OCI-LY7 (cell line): ENCODE data around the gene FLT3. TPM values are rescaled to one million over a fixed set of nuclear protein-coding genes. Genes with fewer than 3 reads are reported as not detected.
A peak's percentile ranks its signal among the peaks of the same experiment; 100 is the strongest.

Experiments used
- BruUV-seq: library from RNA; stranded (reverse); fragments of 400-500 nt; replicated peaks from 2 replicates; lab custom pipeline; 2021; lab: Mats Ljungman, UMichigan
- CTCF ChIA-PET: fragments of 300-600 bp; sonication (Branson Sonifier 250); formaldehyde crosslinking; loops from one replicate; lab custom pipeline; 2022; ENCODE audit warnings: antibody characterized with exemption; ENCODE audit not compliant: unreplicated experiment; lab: Charles Lee
- POLR2A ChIA-PET: fragments of 300-600 bp; sonication (Branson Sonifier 250); formaldehyde crosslinking; loops from one replicate; lab custom pipeline; 2022; ENCODE audit warnings: antibody characterized with exemption; lab: Charles Lee
- DNase-seq: peaks from one replicate; pipeline ENCODE4 v3.0.0-alpha.2; 2015; ENCODE audit warnings: low spot score
- H2AFZ ChIP-seq: fragments of 200-600 bp; sonication (generic), shearing (Covaris generic); 2 replicates; pipeline ENCODE4 v1.6.1; 2014; ENCODE audit warnings: mild to moderate bottlenecking, antibody characterized with exemption, low read length, moderate library complexity
- H3K27ac ChIP-seq: fragments of 200-600 bp; sonication (generic); 2 replicates; pipeline ENCODE4 v1.5.1; 2014; ENCODE audit warnings: mixed run types, low read depth, mild to moderate bottlenecking, moderate library complexity, low read length, inconsistent platforms; ENCODE audit not compliant: poor library complexity, severe bottlenecking
- H3K36me3 ChIP-seq: fragments of 200-600 bp; sonication (generic); 2 replicates; pipeline ENCODE4 v1.6.1; 2014; ENCODE audit warnings: mild to moderate bottlenecking, antibody characterized with exemption, low read length, moderate library complexity, mixed read lengths; ENCODE audit not compliant: insufficient read depth
- H3K4me1 ChIP-seq: fragments of 200-600 bp; sonication (generic); 2 replicates; pipeline ENCODE4 v1.5.1; 2014; ENCODE audit warnings: mild to moderate bottlenecking, low read length; ENCODE audit not compliant: insufficient read depth, poor library complexity, severe bottlenecking
- H3K4me2 ChIP-seq: fragments of 200-600 bp; sonication (generic); 2 replicates; pipeline ENCODE4 v1.6.1; 2014; ENCODE audit warnings: mild to moderate bottlenecking, low read length
- H3K4me3 ChIP-seq: fragments of 200-600 bp; sonication (generic); 2 replicates; pipeline ENCODE4 v1.5.1; 2014; ENCODE audit warnings: mild to moderate bottlenecking, low read depth, low read length; ENCODE audit not compliant: poor library complexity, severe bottlenecking
- H3K79me2 ChIP-seq: fragments of 200-600 bp; sonication (generic); 2 replicates; pipeline ENCODE4 v1.6.1; 2016; ENCODE audit warnings: low read depth, mild to moderate bottlenecking, low read length, moderate library complexity, mixed read lengths; ENCODE audit not compliant: insufficient read depth
- H3K9me2 ChIP-seq: fragments of 200-600 bp; sonication (generic); 2 replicates; pipeline ENCODE4 v1.6.1; 2016; ENCODE audit warnings: mild to moderate bottlenecking, low read length, mixed read lengths; ENCODE audit not compliant: insufficient read depth
- H3K9me3 ChIP-seq: fragments of 200-600 bp; sonication (generic); 2 replicates; pipeline ENCODE4 v1.6.1; 2014; ENCODE audit warnings: mild to moderate bottlenecking, mixed run types, low read length, mixed read lengths
- H4K20me1 ChIP-seq: fragments of 200-600 bp; sonication (generic); 2 replicates; pipeline ENCODE4 v1.6.1; 2014; ENCODE audit warnings: mild to moderate bottlenecking, antibody characterized with exemption, low read length, moderate library complexity, mixed read lengths; ENCODE audit not compliant: insufficient read depth
- EZH2phosphoT487 ChIP-seq: fragments of 200-600 bp; sonication (generic); IDR thresholded peaks from 2 replicates; pipeline ENCODE4 v1.6.1; 2018; ENCODE audit warnings: low read depth, borderline replicate concordance, mild to moderate bottlenecking, mixed run types, antibody characterized with exemption, low read length, moderate library complexity, mixed read lengths
- intact Hi-C: fragments of 100-400 bp; cut with micrococcal nuclease; formaldehyde crosslinking; loops from one replicate; pipeline ENCODE4 v1.10.0; 2022; ENCODE audit not compliant: unreplicated experiment
- total RNA-seq, 2 experiments: library from RNA; depleted of rRNA in 1 of 2; stranded (reverse); fragments of >200 nt in 1 of 2; shearing (Covaris generic) in 1 of 2; gene quantifications; 2 replicates each; pipeline ENCODE4 v1.2.3, GENCODE V29; 2014 to 2022
- TF ChIP-seq, protein P1 (sequence below): fragments of 200-600 bp; sonication (generic); conservative IDR thresholded peaks from 2 replicates; pipeline ENCODE4 v1.5.1; 2014; ENCODE audit warnings: mild to moderate bottlenecking, antibody characterized with exemption, low read length, moderate library complexity, mixed read lengths

FLT3 gene
- total RNA-seq, 2 experiments from 2014 or later, result not detected

- BruUV-seq, result no TSS peak
- Histone ChIP-seq H3K4me1 (no peaks in the 10 kb centered on the region), H3K9me3 (no peaks in the 10 kb centered on the region), H3K79me2 (no peaks in the 10 kb centered on the region), H3K36me3 (no peaks in the 10 kb centered on the region), H3K9me2 (no peaks in the 10 kb centered on the region), H2AFZ (no peak overlapping the region), H3K27ac (no peak overlapping the region), H4K20me1 (no peaks in the 10 kb centered on the region), H3K4me3 (no peak overlapping the region), H3K4me2 (no peak overlapping the region)
- intact Hi-C loops, result loop anchor here (2.0 to 5.0 kb wide), 2 partner anchors 216 to 578 kb away; no protein-coding TSS in a partner anchor
- TF ChIP-seq EZH2phosphoT487, result no peak
- TF ChIP-seq, protein P1, sequence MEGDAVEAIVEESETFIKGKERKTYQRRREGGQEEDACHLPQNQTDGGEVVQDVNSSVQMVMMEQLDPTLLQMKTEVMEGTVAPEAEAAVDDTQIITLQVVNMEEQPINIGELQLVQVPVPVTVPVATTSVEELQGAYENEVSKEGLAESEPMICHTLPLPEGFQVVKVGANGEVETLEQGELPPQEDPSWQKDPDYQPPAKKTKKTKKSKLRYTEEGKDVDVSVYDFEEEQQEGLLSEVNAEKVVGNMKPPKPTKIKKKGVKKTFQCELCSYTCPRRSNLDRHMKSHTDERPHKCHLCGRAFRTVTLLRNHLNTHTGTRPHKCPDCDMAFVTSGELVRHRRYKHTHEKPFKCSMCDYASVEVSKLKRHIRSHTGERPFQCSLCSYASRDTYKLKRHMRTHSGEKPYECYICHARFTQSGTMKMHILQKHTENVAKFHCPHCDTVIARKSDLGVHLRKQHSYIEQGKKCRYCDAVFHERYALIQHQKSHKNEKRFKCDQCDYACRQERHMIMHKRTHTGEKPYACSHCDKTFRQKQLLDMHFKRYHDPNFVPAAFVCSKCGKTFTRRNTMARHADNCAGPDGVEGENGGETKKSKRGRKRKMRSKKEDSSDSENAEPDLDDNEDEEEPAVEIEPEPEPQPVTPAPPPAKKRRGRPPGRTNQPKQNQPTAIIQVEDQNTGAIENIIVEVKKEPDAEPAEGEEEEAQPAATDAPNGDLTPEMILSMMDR, result peak; percentile 67
- peak; percentile 42 for DNase-seq
- POLR2A ChIA-PET, result no interaction called here
- CTCF ChIA-PET, result no interaction called here
These were observed 41.3 kb downstream of the FLT3 start for GRCh38 chr13:28058866-28059613.

GRCh38 chr13:28056970-28057712, 43.2 kb downstream of the FLT3 start:
- intact Hi-C loops, result loop anchor here (5.0 kb wide), 1 partner anchor 580 kb away; no protein-coding TSS in a partner anchor

More at GRCh38 chr13:28056970-28057712, 43.2 kb downstream of the FLT3 start:
- H2AFZ ChIP-seq, result no peak overlapping the region
- no peak for DNase-seq
- H3K4me2 ChIP-seq, result no peak overlapping the region
- no peaks in the 10 kb centered on the region for H4K20me1 ChIP-seq
- H3K4me1 ChIP-seq, result no peaks in the 10 kb centered on the region
- TF ChIP-seq EZH2phosphoT487, result no peak
- TF ChIP-seq, protein P1, result no peak
- H3K27ac ChIP-seq, result no peak overlapping the region
- no peaks in the 10 kb centered on the region for H3K9me3 ChIP-seq
- BruUV-seq, result no TSS peak
- ChIA-PET POLR2A (interaction anchor here (0.6 kb wide), 1 partner anchor 24 kb away, joined by 3 read pairs; no protein-coding TSS in a partner anchor), CTCF (no interaction called here)
- no peaks in the 10 kb centered on the region for H3K9me2 ChIP-seq
- no peaks in the 10 kb centered on the region for H3K79me2 ChIP-seq
- H3K4me3 ChIP-seq, result no peak overlapping the region
- H3K36me3 ChIP-seq, result no peaks in the 10 kb centered on the region
